ENCODE data around the gene TAF13.

GRCh38 chr1:109060707-109061106 lies 15.1 kb downstream of the TAF13 start:
- TF ChIP-seq CTCF (IDR thresholded peaks at IDR 0.05): no peak
- no peak for TF ChIP-seq EP300 (IDR thresholded peaks at IDR 0.05)
- TF ChIP-seq POLR2A (IDR thresholded peaks at IDR 0.05): no peak
